Measurements from ENCODE around the gene NLRP1.

Gene NLRP1

GRCh38 chr17:5561736-5562571 is 22.4 kb downstream of the NLRP1 start:
- TF ChIP-seq REST (IDR thresholded peaks at IDR 0.05; ENCODE audit: insufficient read depth in 1 of 2, low read depth in 2 of 2, low read length in 2 of 2) (no peak), POLR2AphosphoS5 (IDR thresholded peaks at IDR 0.05; ENCODE audit: low read depth, low read length) (no peak), TAF1 (IDR thresholded peaks at IDR 0.05; ENCODE audit: borderline replicate concordance, insufficient read depth, low read length) (no peak), FOXP2 (optimal IDR thresholded peaks at IDR 0.05; ENCODE audit: borderline replicate concordance, extremely low read depth, extremely low read length, insufficient read depth) (no peak), SIN3A (IDR thresholded peaks at IDR 0.05; ENCODE audit: borderline replicate concordance, insufficient read depth, low read length) (no peak)

- TF ChIP-seq FOXP2 (optimal IDR thresholded peaks at IDR 0.05; ENCODE audit: borderline replicate concordance, extremely low read depth, extremely low read length, insufficient read depth) (no peak), SIN3A (IDR thresholded peaks at IDR 0.05; ENCODE audit: borderline replicate concordance, insufficient read depth, low read length) (no peak), REST (IDR thresholded peaks at IDR 0.05; ENCODE audit: insufficient read depth in 1 of 2, low read depth in 2 of 2, low read length in 2 of 2) (no peak), TAF1 (IDR thresholded peaks at IDR 0.05; ENCODE audit: borderline replicate concordance, insufficient read depth, low read length) (no peak), POLR2AphosphoS5 (IDR thresholded peaks at IDR 0.05; ENCODE audit: low read depth, low read length) (no peak)
These were observed 23.8 kb downstream of the NLRP1 start for GRCh38 chr17:5560361-5560988.

GRCh38 chr17:5558815-5559785 is 25.2 kb downstream of the NLRP1 start:
- TF ChIP-seq SIN3A (IDR thresholded peaks at IDR 0.05; ENCODE audit: borderline replicate concordance, insufficient read depth, low read length) (no peak), POLR2AphosphoS5 (IDR thresholded peaks at IDR 0.05; ENCODE audit: low read depth, low read length) (no peak), FOXP2 (optimal IDR thresholded peaks at IDR 0.05; ENCODE audit: borderline replicate concordance, extremely low read depth, extremely low read length, insufficient read depth) (no peak), REST (IDR thresholded peaks at IDR 0.05; ENCODE audit: insufficient read depth in 1 of 2, low read depth in 2 of 2, low read length in 2 of 2) (no peak)

- no peak for TF ChIP-seq SIN3A (IDR thresholded peaks at IDR 0.05; ENCODE audit: borderline replicate concordance, insufficient read depth, low read length)
- no peak for TF ChIP-seq REST (IDR thresholded peaks at IDR 0.05; ENCODE audit: insufficient read depth in 1 of 2, low read depth in 2 of 2, low read length in 2 of 2)
- no peak for TF ChIP-seq FOXP2 (optimal IDR thresholded peaks at IDR 0.05; ENCODE audit: borderline replicate concordance, extremely low read depth, extremely low read length, insufficient read depth)
- TF ChIP-seq POLR2AphosphoS5 (IDR thresholded peaks at IDR 0.05; ENCODE audit: low read depth, low read length) = no peak
- no peak for TF ChIP-seq TAF1 (IDR thresholded peaks at IDR 0.05; ENCODE audit: borderline replicate concordance, insufficient read depth, low read length)
These were observed 26.3 kb downstream of the NLRP1 start for GRCh38 chr17:5557990-5558389.
